Calu3 (cell line): Measurements from ENCODE around the gene KDM7A. TPM values are rescaled to one million over a fixed set of nuclear protein-coding genes. Genes with fewer than 3 reads are reported as not detected.

Experiments
- BruUV-seq: library from RNA; stranded (reverse); fragments of 400-500 nt; replicated peaks from 2 replicates; lab custom pipeline; 2021; lab: Mats Ljungman, UMichigan
- CTCF ChIA-PET: fragments of 300-600 bp; sonication (Branson Sonifier 250); formaldehyde crosslinking; loops from one replicate; lab custom pipeline; 2022; ENCODE audit warnings: antibody characterized with exemption; lab: Charles Lee
- DNase-seq: peaks from one replicate; pipeline ENCODE4 v3.0.0; 2022
- H3K27ac Mint-ChIP-seq: one replicate; pipeline ENCODE4 v1.8.0; 2022; ENCODE audit warnings: mixed read lengths; ENCODE audit not compliant: unreplicated experiment
- H3K27me3 Mint-ChIP-seq: one replicate; pipeline ENCODE4 v1.8.0; 2022; ENCODE audit warnings: mixed read lengths; ENCODE audit not compliant: unreplicated experiment
- H3K36me3 Mint-ChIP-seq: one replicate; pipeline ENCODE4 v1.8.0; 2022; ENCODE audit warnings: mild to moderate bottlenecking, moderate library complexity, mixed read lengths; ENCODE audit not compliant: insufficient read depth, unreplicated experiment
- H3K4me1 Mint-ChIP-seq: one replicate; pipeline ENCODE4 v1.8.0; 2022; ENCODE audit warnings: mild to moderate bottlenecking, low read depth, mixed read lengths; ENCODE audit not compliant: unreplicated experiment
- H3K4me3 Mint-ChIP-seq: one replicate; pipeline ENCODE4 v1.8.0; 2022; ENCODE audit warnings: mild to moderate bottlenecking, low read depth, moderate library complexity, mixed read lengths; ENCODE audit not compliant: unreplicated experiment
- H3K9me3 Mint-ChIP-seq: one replicate; pipeline ENCODE4 v1.8.0; 2022; ENCODE audit warnings: low read depth, mixed read lengths; ENCODE audit not compliant: unreplicated experiment
- intact Hi-C: fragments of 100-400 bp; cut with micrococcal nuclease; formaldehyde crosslinking; loops from one replicate; pipeline ENCODE4 v1.10.0; 2022; ENCODE audit not compliant: unreplicated experiment
- total RNA-seq: library from RNA; stranded (reverse); gene quantifications from 2 replicates; pipeline ENCODE4 v1.2.3, GENCODE V29; 2022
- TF ChIP-seq, protein P1 (sequence below): fragments of 200-600 bp; IDR thresholded peaks from one replicate; pipeline ENCODE4 v1.8.0; 2022; ENCODE audit warnings: antibody characterized with exemption; ENCODE audit not compliant: unreplicated experiment

The KDM7A gene
- total RNA-seq, 1 experiment from 2014 or later = 2.7 TPM

DNA sequence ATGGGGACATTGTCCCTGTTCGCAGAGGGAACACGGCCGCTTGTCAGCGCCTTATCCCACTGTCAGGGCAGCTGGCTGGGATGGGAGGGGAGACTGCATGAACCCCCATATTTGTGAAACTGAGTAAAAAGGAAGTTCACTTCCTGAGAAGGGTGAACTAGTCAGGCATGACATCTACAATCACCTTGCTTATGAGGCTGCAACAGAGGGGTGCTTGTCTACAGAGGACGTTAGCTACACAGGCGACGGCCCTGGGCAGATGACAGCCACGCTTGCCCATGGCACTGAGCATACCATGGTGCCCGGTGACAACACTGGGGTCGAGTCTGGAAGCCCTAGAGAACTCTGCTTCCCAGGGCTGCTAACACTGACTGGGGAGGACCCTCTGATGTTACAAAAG lies 46.0 kb upstream of the KDM7A start:
- Mint-ChIP-seq H3K9me3 (no peaks in the 10 kb centered on the region), H3K27ac (no peak overlapping the region), H3K36me3 (no peaks in the 10 kb centered on the region), H3K4me3 (no peak overlapping the region), H3K27me3 (peaks cover 21% of the 10 kb centered on the region), H3K4me1 (no peaks in the 10 kb centered on the region)
- CTCF ChIA-PET = no interaction called here
- DNase-seq = no peak
- no TSS peak for BruUV-seq
- TF ChIP-seq, protein P1, sequence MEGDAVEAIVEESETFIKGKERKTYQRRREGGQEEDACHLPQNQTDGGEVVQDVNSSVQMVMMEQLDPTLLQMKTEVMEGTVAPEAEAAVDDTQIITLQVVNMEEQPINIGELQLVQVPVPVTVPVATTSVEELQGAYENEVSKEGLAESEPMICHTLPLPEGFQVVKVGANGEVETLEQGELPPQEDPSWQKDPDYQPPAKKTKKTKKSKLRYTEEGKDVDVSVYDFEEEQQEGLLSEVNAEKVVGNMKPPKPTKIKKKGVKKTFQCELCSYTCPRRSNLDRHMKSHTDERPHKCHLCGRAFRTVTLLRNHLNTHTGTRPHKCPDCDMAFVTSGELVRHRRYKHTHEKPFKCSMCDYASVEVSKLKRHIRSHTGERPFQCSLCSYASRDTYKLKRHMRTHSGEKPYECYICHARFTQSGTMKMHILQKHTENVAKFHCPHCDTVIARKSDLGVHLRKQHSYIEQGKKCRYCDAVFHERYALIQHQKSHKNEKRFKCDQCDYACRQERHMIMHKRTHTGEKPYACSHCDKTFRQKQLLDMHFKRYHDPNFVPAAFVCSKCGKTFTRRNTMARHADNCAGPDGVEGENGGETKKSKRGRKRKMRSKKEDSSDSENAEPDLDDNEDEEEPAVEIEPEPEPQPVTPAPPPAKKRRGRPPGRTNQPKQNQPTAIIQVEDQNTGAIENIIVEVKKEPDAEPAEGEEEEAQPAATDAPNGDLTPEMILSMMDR = no peak
- intact Hi-C loops = no loop called here

DNA sequence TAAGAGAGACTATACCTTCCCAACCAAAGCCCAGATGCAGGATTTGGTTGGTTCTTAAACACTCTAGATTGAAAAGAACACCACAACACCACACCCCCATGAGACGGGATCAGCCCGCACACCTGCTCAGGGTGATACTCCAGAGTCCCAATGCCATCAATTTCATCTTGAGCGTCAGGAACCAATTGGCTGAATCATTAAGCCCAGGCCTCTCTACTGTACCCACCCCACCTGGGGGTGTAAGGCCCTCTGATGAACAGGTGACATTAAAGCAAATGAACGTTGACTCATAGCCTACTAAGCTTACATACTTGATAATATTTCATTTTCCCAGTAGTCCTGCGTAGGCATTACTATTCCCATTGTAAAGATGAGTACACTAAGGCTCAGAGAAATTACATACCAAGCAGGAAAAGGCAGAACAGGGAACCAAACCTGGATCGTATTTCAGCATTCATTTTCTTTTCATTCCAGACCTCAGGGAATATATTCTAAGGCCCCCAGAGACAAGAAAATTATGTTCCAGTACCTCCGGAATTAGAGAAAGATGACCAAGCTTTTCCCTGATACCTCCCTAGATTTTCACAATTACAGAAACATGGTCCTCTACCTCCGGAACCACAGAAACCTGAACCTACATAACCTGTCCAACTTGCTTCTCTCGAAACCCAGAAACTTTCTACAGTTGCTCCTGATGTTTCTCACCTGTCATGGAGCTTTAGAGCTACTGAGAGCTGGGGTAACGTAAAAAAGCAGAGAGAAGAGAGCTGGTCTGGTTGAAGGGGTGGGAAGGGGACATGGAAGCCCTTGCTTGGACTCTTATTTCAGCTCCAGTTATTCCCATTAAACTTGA lies 43.1 kb upstream of the KDM7A start:
- no TSS peak for BruUV-seq
- CTCF ChIA-PET = no interaction called here

DNA sequence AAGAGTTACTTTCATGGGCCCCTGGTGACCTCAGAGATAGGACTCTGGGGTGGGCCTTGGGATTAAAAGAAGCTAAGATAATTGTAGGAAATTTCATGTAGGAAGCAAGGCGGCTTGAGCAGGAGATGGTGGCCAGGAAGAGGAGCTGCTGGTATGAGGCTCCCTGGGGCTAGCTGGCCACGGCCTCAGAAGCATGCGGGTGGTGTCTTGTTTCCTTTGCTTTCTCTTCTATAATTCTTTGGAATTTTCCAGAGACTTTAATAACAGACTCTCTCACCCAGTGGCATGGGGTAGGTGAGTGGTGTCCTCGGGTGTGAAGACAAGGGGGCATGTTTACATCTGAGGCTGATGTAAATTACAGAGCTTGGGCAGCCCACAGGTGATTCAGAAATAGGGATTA lies 41.9 kb upstream of the KDM7A start:
- no peak overlapping the region for H3K27ac Mint-ChIP-seq
- BruUV-seq = no TSS peak
- CTCF ChIA-PET = no interaction called here
- H3K27me3 Mint-ChIP-seq = peaks cover 28% of the 10 kb centered on the region
- H3K9me3 Mint-ChIP-seq = peaks cover 8% of the 10 kb centered on the region
- H3K36me3 Mint-ChIP-seq = no peaks in the 10 kb centered on the region
- no peak overlapping the region for H3K4me3 Mint-ChIP-seq
- TF ChIP-seq, protein P1 = no peak
- no peak for DNase-seq
- intact Hi-C loops = no loop called here
- no peaks in the 10 kb centered on the region for H3K4me1 Mint-ChIP-seq

More for the DNA sequence above, 43.1 kb upstream of the KDM7A start:
- Mint-ChIP-seq H3K27ac (no peak overlapping the region), H3K36me3 (no peaks in the 10 kb centered on the region), H3K9me3 (peaks cover 3% of the 10 kb centered on the region), H3K4me3 (no peak overlapping the region), H3K4me1 (no peaks in the 10 kb centered on the region), H3K27me3 (peaks cover 30% of the 10 kb centered on the region)
- DNase-seq = no peak
- intact Hi-C loops = no loop called here
- TF ChIP-seq, protein P1 = no peak

DNA sequence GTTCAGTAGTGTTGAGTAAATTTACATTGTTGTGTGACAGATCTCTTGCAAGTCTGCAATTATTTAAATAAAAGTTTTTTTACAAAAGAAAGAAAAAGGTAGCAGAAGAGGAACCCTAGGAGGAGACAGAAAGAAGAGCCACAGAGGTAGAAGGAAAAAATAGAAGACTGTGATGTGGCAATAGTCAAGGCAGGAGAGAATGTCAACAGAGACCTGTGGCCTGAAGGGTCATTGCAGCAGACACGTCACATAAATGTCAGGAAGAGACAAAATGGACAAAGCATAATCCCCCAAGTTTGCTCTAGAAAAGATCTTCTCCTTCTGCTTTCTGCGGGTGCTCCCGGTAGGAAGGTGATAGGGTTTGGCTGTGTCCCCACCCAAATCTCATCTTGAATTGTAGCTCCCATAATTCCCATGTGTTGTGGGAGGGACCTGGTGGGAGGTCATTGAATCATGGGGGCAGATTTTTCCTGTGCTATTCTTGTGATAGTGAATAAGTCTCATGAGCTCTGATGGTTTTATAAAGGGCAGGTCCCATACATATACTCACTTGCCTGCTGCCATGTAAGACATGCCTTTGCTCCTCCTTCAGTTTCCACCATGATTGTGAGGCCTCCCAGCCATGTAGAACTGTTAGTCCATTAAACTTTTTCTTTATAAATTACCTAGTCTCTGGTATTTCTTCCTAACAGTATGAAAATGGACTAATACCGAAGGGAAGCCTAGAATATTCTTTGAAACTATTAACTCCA lies 41.1 kb upstream of the KDM7A start:
- DNase-seq = no peak
- CTCF ChIA-PET = no interaction called here
- BruUV-seq = no TSS peak
- Mint-ChIP-seq H3K4me3 (no peak overlapping the region), H3K4me1 (no peaks in the 10 kb centered on the region), H3K27me3 (peaks cover 21% of the 10 kb centered on the region), H3K9me3 (peaks cover 8% of the 10 kb centered on the region), H3K36me3 (no peaks in the 10 kb centered on the region), H3K27ac (no peak overlapping the region)
- TF ChIP-seq, protein P1 = no peak
- intact Hi-C loops = no loop called here
